H1 (cell line): ENCODE measurements around the gene PAX8. TPM values are rescaled to one million over a fixed set of nuclear protein-coding genes. Genes with fewer than 3 reads are reported as not detected.

Source experiments
- CTBP2 ChIP-seq: IDR thresholded peaks from 2 replicates; pipeline ENCODE4 v1.7.0; 2011; ENCODE audit warnings: borderline replicate concordance, mild to moderate bottlenecking, moderate library complexity, mixed read lengths, low read length; ENCODE audit not compliant: insufficient read depth, insufficient read length
- HDAC2 ChIP-seq, 2 experiments: fragments of 300-600 bp in 1 of 2; sonication (generic) in 1 of 2; IDR thresholded peaks; 2 replicates each; pipeline ENCODE4 v1.6.1; 2011 to 2012; ENCODE audit warnings: low read depth in 2 of 2, low read length in 2 of 2, mild to moderate bottlenecking in 2 of 2, moderate library complexity in 2 of 2, borderline replicate concordance in 1 of 2, inconsistent platforms in 1 of 2
- polyA plus RNA-seq, 7 experiments: library from polyadenylated mRNA; depleted of rRNA in 3 of 7; stranded (reverse) in 5 of 7; unstranded in 2 of 7; fragments of >200 nt in 5 of 7; fragments of 200-250 nt in 2 of 7; gene quantifications; 1 replicate in 5 of 7; 2 replicates in 1 of 7; 4 replicates in 1 of 7; pipeline versions ENCODE4 v1.2.1 to v1.2.3, GENCODE V29; 2011 to 2013; ENCODE audit warnings: missing spikeins in 2 of 7, mixed read lengths in 2 of 7
- total RNA-seq: library from RNA; stranded (reverse); fragmentation: NEBNext Ultra II Directional; extraction: Animal tissue kit (Norgen Biotek cat#: 25700); gene quantifications from 2 replicates; pipeline ENCODE4 v1.2.1, GENCODE V29; 2021

PAX8 gene
- total and polyA plus RNA-seq, 2 of the 8 experiments (the other 6 are each of a cell fraction or from before 2014, with no cell fraction given), result 0.02 TPM; not detected in 1

GRCh38 chr2:113242327-113242726 lies 36.4 kb downstream of the PAX8 start (continued):
- TF ChIP-seq CTBP2 (no peak), HDAC2 (IDR thresholded peaks at IDR 0.05; ENCODE audit: borderline replicate concordance in 1 of 2, low read depth in 2 of 2, low read length in 2 of 2) (no peak)
